NB4 (cell line): Measurements from ENCODE around the gene TMPRSS12.

Experiments used
- MYC ChIP-seq: IDR thresholded peaks from 2 replicates; pipeline ENCODE4 v1.6.1; 2011; ENCODE audit warnings: low read depth, low read length
- TF ChIP-seq, protein P1 (sequence below): IDR thresholded peaks from one replicate; pipeline ENCODE4 v1.5.1; 2012; ENCODE audit warnings: low read depth, low read length

DNA sequence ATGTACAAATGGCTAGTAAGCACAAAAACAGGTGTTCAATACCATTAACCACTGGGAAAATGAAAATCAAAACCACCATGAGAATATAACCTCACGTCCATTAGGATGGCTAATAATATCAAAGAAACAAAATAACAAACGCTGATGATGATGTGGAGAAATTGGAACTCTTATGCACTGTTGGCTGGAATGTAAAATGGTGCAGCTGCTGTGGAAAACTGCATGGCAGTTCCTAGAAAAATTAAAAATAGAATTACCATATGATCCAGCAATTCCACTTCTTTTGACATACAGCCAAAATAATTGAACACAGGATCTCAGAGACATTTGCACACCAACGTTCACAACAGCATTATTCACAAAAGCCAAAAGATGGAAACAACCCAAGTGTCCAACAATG is 51.5 kb downstream of the TMPRSS12 start:
- TF ChIP-seq, protein P1, sequence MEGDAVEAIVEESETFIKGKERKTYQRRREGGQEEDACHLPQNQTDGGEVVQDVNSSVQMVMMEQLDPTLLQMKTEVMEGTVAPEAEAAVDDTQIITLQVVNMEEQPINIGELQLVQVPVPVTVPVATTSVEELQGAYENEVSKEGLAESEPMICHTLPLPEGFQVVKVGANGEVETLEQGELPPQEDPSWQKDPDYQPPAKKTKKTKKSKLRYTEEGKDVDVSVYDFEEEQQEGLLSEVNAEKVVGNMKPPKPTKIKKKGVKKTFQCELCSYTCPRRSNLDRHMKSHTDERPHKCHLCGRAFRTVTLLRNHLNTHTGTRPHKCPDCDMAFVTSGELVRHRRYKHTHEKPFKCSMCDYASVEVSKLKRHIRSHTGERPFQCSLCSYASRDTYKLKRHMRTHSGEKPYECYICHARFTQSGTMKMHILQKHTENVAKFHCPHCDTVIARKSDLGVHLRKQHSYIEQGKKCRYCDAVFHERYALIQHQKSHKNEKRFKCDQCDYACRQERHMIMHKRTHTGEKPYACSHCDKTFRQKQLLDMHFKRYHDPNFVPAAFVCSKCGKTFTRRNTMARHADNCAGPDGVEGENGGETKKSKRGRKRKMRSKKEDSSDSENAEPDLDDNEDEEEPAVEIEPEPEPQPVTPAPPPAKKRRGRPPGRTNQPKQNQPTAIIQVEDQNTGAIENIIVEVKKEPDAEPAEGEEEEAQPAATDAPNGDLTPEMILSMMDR: no peak
- TF ChIP-seq MYC: no peak
